HG03457 (cell line): ENCODE results near the gene GNS.
"Not testable (repeated sequence)": the region's sequence is repeated elsewhere in the genome, so short reads cannot be mapped to it uniquely, and the experiment has no call there.

Experiments
- ATAC-seq: cut with Tn5 transposase; IDR thresholded peaks from one replicate; pipeline ENCODE4 v1.9.1; 2021; ENCODE audit warnings: moderate number of reproducible peaks; ENCODE audit not compliant: unreplicated experiment

GNS gene

GRCh38 chr12:64780132-64780530 is 20.9 kb upstream of the GNS start:
- no peak for ATAC-seq

DNA sequence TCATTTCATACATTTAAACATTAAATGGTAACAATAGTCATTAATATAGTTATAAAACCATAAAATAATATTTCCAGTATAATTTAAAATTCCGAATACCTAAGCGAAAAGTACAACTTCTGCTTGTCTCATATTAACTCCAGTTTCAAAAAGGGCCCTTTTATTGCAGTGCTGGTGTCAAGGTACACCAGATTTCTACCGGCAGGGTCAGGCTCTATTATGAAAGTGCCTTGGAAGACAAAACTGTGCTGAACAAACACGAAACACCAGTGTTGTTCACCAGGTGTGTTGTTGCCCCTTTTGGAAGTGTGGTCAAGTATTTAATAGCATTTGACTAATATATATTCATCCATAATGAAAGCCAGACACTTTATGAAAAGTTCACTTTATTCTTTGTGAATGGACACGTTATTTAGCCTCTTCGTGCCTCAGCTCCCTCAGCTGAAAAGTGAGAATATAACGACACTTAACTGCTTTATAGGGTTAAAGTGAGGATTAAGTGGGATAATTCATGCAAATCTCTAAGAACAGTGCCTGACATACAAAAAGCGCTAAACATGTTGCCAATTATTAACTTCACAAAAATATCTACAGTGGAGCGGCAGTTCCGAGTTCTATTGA is 20.3 kb upstream of the GNS start:
- ATAC-seq = no peak

- ATAC-seq = not testable (repeated sequence)
Measured at GRCh38 chr12:64775147-64775736, 16.0 kb upstream of the GNS start.

DNA sequence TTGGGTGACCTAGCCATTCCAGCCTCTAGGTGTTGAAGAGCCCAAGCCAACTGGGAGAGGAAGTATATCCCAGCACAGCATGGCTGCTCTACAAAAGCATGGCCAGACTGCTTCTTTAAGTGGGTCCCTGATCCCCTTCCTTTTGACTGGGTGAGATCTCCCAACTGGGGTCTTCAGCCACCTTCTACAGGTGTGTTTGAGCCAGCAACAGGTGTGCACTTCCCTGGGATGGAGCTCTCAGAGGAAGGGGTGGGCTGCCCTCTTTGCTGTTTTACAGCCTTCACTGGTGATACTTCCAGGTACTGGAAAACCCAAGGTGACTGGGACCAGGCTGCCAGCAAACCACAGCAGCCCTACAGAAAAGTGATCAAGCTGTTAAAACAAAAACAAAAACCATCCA is 14.2 kb upstream of the GNS start:
- ATAC-seq = no peak

GRCh38 chr12:64767495-64767894 is 8.3 kb upstream of the GNS start:
- no peak for ATAC-seq

DNA sequence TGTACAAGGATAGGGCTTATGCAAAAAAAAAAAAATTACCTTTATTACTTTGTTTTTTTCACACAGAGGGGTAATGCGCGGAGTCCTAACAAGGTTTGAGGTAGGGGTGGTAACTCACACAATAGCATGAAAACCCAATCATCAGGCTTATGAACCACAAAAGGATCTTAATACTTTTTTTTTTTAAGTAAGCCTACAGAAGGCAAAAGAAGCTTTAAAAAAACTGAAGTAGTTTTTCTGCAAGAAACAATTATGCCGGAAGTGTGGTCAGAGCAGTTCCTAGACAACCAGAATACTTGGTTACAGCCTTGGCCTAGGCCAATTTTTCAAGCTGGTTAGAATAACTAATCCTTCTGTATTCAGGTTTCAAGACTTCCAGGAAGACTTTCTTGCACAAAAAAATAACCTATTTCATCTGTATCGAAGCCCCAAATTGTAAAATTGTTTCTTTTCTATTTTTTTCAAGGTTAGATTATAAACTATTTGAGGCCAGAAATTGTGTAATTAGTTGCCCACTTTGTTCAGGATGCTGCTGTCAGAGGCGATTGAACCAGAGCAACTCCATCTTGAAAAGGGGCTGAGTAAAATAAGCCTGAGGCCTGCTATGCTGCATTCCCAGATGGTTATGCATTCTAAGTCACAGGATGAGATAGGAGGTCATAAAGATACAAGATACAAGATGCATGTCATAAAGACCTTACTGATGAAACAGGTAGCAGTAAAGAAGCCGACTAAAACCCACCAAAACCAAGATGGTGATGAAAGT is 1.8 kb upstream of the GNS start:
- no peak for ATAC-seq

DNA sequence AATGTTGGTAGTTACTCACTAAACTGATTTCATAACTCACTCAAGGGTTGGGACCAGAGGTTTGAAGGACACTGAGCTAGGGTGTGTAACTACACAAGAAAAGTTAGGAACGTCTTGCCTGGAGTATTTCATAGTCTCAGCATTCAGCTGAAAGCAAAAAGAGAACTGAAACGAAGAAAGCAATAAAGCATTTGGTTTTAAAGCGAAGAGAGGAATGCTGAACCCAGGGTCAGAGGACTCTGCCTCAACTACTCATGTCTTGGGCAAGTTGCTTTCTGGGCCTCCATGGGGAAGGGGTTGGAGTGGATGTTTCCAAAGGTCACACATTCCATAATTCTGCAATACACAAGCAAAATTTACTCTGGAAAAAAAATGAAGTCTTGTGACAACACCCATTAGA is 1.4 kb downstream of the GNS start:
- no peak for ATAC-seq

DNA sequence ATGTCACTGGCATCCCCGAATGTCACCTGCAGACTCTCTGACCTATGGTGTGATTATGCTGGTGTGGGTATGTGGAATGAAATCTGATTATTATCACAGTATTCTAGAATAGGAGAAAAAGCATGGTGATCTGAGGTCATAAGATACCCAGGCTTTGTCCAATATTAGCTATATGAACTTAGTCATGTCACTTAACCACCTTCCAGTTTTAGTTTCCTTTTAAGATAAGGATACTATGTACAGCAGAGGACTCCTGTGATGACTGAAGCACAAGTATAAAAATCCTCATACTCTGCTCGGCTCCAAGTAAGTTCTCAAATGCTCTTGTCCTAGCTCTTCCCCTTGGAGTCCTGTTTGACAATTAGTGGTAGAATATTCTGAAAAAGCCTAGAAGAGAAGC is 2.8 kb downstream of the GNS start:
- no peak for ATAC-seq

- no peak for ATAC-seq
Measured at GRCh38 chr12:64753427-64753826, 5.8 kb downstream of the GNS start.

- no peak for ATAC-seq
Measured at GRCh38 chr12:64752833-64753238, 6.4 kb downstream of the GNS start.

- ATAC-seq = no peak
Measured at GRCh38 chr12:64752032-64752431, 7.2 kb downstream of the GNS start.

GRCh38 chr12:64749461-64750200 is 9.6 kb downstream of the GNS start:
- ATAC-seq = no peak

DNA sequence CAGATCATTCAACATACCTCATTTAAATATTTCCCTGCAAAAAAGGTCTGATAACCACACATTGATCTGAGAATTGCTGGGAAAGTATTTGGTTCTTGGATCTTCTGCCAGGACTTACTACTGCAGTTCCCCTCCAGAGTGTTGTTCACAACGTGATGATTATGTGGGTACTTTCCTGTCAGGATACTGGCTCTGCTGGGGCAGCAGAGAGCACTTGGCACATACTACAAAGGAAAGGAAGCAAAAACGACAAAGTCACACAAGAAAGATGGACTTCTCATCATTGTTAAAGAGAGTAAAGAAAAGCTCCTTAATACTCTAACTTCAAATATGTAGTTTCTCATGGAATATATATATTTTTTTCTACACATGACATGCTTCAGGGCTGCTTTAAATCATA is 11.5 kb downstream of the GNS start:
- no peak for ATAC-seq

- no peak for ATAC-seq
Measured at GRCh38 chr12:64746663-64747062, 12.5 kb downstream of the GNS start.

- ATAC-seq = no peak
Measured at GRCh38 chr12:64745980-64746379, 13.2 kb downstream of the GNS start.

GRCh38 chr12:64745259-64745807 is 13.9 kb downstream of the GNS start:
- no peak for ATAC-seq

GRCh38 chr12:64744422-64745258 is 14.6 kb downstream of the GNS start:
- no peak for ATAC-seq

- no peak for ATAC-seq
Measured at GRCh38 chr12:64743206-64743605, 16.0 kb downstream of the GNS start.

DNA sequence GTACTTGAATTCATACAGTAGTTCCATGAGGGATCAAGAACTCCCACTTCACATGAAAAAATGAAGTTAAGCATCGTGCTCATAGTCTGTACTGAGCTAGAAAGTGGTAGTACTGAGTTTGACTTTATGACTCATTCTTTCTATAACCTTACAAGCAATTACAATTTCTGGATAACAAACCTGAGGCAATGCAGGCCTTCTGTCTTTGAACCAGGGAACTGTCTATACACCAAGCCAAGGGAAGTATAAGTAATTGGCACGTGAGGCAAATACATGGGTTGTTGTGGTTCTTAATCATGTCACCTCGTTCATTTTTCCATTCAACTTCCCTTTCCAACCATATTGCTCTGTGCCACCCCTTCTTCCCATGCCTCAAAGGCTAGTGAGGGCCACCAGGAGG is 16.8 kb downstream of the GNS start:
- no peak for ATAC-seq

- no peak for ATAC-seq
Measured at GRCh38 chr12:64740646-64741045, 18.6 kb downstream of the GNS start.

DNA sequence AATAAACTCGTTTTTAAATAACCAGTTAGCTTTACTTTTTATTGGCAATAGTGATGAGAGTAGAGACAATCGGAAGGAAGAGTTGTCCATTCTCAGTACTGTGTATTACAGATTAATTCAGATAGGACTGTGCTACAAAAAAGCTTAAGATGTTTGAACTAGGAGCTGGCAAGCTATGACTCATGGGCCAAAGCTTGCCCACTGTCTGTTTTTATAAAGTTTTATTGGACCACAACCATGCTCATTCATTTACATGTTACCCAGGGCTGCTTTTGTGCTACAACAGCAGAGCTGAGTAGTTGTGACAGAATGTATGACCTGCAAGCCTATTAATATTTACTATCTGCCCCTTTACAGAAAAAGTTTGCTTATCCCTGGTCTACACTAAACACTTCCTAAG is 19.4 kb downstream of the GNS start:
- ATAC-seq = no peak
